ENCODE results near the gene PPRC1. TPM values are rescaled to one million over a fixed set of nuclear protein-coding genes. Genes with fewer than 3 reads are reported as not detected.
"Not testable (repeated sequence)": the region's sequence is repeated elsewhere in the genome, so short reads cannot be mapped to it uniquely, and the experiment has no call there.

The PPRC1 gene
- total and polyA plus RNA-seq, 5 donors from 2014 or later = 6.6 to 35.3 (median 10.6) TPM

GRCh38 chr10:102188941-102189898 lies 56.4 kb downstream of the PPRC1 start:
- H3K9me3 Mint-ChIP-seq = peaks cover 0 to 13% (median 3%) of the 10 kb centered on the region in 7 donors
- H3K4me3 ChIP-seq (ENCODE audit: low read depth, low read length) = peak overlapping the region; percentile 68
- peak overlapping the region; percentile 71 for H3K27ac ChIP-seq (ENCODE audit: insufficient read depth, low read length, poor library complexity, severe bottlenecking)

GRCh38 chr10:102191956-102192355 lies 59.1 kb downstream of the PPRC1 start:
- Mint-ChIP-seq H3K4me3 (no peak overlapping the region), H3K4me1 (peaks cover 3 to 15% (median 10%) of the 10 kb centered on the region in 4 donors), H3K36me3 (no peaks in the 10 kb centered on the region), H3K27ac (no peak overlapping the region), H3K9me3 (peaks cover 0 to 9% (median 2%) of the 10 kb centered on the region in 7 donors), H3K27me3 (peaks cover 4% of the 10 kb centered on the region)
- ATAC-seq (ENCODE audit: low read depth in 2 of 2) = no peak
- Histone ChIP-seq H3K4me3 (ENCODE audit: low read depth, low read length) (no peak overlapping the region), H3K27ac (ENCODE audit: insufficient read depth, low read length, poor library complexity, severe bottlenecking) (no peak overlapping the region), H3K9me3 (ENCODE audit: control insufficient read depth in 2 of 2, low read length in 2 of 2) (peaks cover 0 to 7% of the 10 kb centered on the region in 2 experiments), H3K27me3 (ENCODE audit: control insufficient read depth, insufficient read depth, low read length) (no peaks in the 10 kb centered on the region), H3K4me1 (ENCODE audit: control insufficient read depth, insufficient read depth, low read length, poor library complexity, severe bottlenecking) (peaks cover 12% of the 10 kb centered on the region), H3K36me3 (ENCODE audit: control insufficient read depth, insufficient read depth, low read length) (no peaks in the 10 kb centered on the region)
- no peak for DNase-seq

More at GRCh38 chr10:102188941-102189898, 56.4 kb downstream of the PPRC1 start:
- DNase-seq = peak in 2 of 3 donors; percentile 18 to 57
- H3K27ac Mint-ChIP-seq = peak overlapping the region; percentile 78 to 91 (median 84)
- H3K27me3 Mint-ChIP-seq; H3K9me3 ChIP-seq (ENCODE audit: control insufficient read depth in 2 of 2, low read length in 2 of 2); H3K36me3 Mint-ChIP-seq; H3K27me3 ChIP-seq (ENCODE audit: control insufficient read depth, insufficient read depth, low read length); H3K36me3 ChIP-seq (ENCODE audit: control insufficient read depth, insufficient read depth, low read length): not testable (repeated sequence)
- H3K4me1 Mint-ChIP-seq = peaks cover 5 to 17% (median 10%) of the 10 kb centered on the region in 4 donors
- peak overlapping the region; percentile 21 to 80 (median 66) for H3K4me3 Mint-ChIP-seq
- H3K4me1 ChIP-seq (ENCODE audit: control insufficient read depth, insufficient read depth, low read length, poor library complexity, severe bottlenecking) = peaks cover 12% of the 10 kb centered on the region
- peak in 1 of 2 donors; percentile 24 for ATAC-seq (ENCODE audit: low read depth in 2 of 2)

- no peak for ATAC-seq (ENCODE audit: low read depth in 2 of 2)
- Mint-ChIP-seq H3K4me3 (no peak overlapping the region), H3K27me3 (peaks cover 5% of the 10 kb centered on the region), H3K27ac (no peak overlapping the region), H3K9me3 (peaks cover 0 to 9% (median 2%) of the 10 kb centered on the region in 7 donors), H3K4me1 (peaks cover 0 to 5% (median 0%) of the 10 kb centered on the region in 4 donors), H3K36me3 (no peaks in the 10 kb centered on the region)
- H3K27me3 ChIP-seq (ENCODE audit: control insufficient read depth, insufficient read depth, low read length) = no peaks in the 10 kb centered on the region
- H3K36me3 ChIP-seq (ENCODE audit: control insufficient read depth, insufficient read depth, low read length) = no peaks in the 10 kb centered on the region
- DNase-seq = no peak
- no peak overlapping the region for H3K27ac ChIP-seq (ENCODE audit: insufficient read depth, low read length, poor library complexity, severe bottlenecking)
- peaks cover 0 to 7% of the 10 kb centered on the region in 2 experiments for H3K9me3 ChIP-seq (ENCODE audit: control insufficient read depth in 2 of 2, low read length in 2 of 2)
- H3K4me1 ChIP-seq (ENCODE audit: control insufficient read depth, insufficient read depth, low read length, poor library complexity, severe bottlenecking) = no peaks in the 10 kb centered on the region
- no peak overlapping the region for H3K4me3 ChIP-seq (ENCODE audit: low read depth, low read length)
These were observed 62.5 kb downstream of the PPRC1 start for GRCh38 chr10:102195296-102195870.

GRCh38 chr10:102196893-102197292 lies 64.1 kb downstream of the PPRC1 start:
- Mint-ChIP-seq H3K4me1 (peaks cover 0 to 5% (median 0%) of the 10 kb centered on the region in 4 donors), H3K9me3 (peaks cover 0 to 6% (median 0%) of the 10 kb centered on the region in 7 donors), H3K4me3 (no peak overlapping the region), H3K36me3 (no peaks in the 10 kb centered on the region), H3K27ac (no peak overlapping the region), H3K27me3 (peaks cover 5% of the 10 kb centered on the region)
- no peak overlapping the region for H3K27ac ChIP-seq (ENCODE audit: insufficient read depth, low read length, poor library complexity, severe bottlenecking)
- H3K27me3 ChIP-seq (ENCODE audit: control insufficient read depth, insufficient read depth, low read length) = no peaks in the 10 kb centered on the region
- no peaks in the 10 kb centered on the region for H3K4me1 ChIP-seq (ENCODE audit: control insufficient read depth, insufficient read depth, low read length, poor library complexity, severe bottlenecking)
- H3K9me3 ChIP-seq (ENCODE audit: control insufficient read depth in 2 of 2, low read length in 2 of 2) = peaks cover 0 to 2% of the 10 kb centered on the region in 2 experiments
- H3K36me3 ChIP-seq (ENCODE audit: control insufficient read depth, insufficient read depth, low read length) = no peaks in the 10 kb centered on the region
- ATAC-seq (ENCODE audit: low read depth in 2 of 2) (no peak), DNase-seq (no peak)
- H3K4me3 ChIP-seq (ENCODE audit: low read depth, low read length) = no peak overlapping the region

GRCh38 chr10:102198027-102198426 lies 65.2 kb downstream of the PPRC1 start:
- Mint-ChIP-seq H3K9me3 (peaks cover 0 to 2% (median 0%) of the 10 kb centered on the region in 7 donors), H3K27me3 (peaks cover 5% of the 10 kb centered on the region), H3K36me3 (no peaks in the 10 kb centered on the region), H3K4me1 (peaks cover 0 to 5% (median 0%) of the 10 kb centered on the region in 4 donors), H3K27ac (no peak overlapping the region), H3K4me3 (no peak overlapping the region)
- Histone ChIP-seq H3K4me1 (ENCODE audit: control insufficient read depth, insufficient read depth, low read length, poor library complexity, severe bottlenecking) (no peaks in the 10 kb centered on the region), H3K36me3 (ENCODE audit: control insufficient read depth, insufficient read depth, low read length) (no peaks in the 10 kb centered on the region), H3K27ac (ENCODE audit: insufficient read depth, low read length, poor library complexity, severe bottlenecking) (no peak overlapping the region), H3K4me3 (ENCODE audit: low read depth, low read length) (no peak overlapping the region), H3K9me3 (ENCODE audit: control insufficient read depth in 2 of 2, low read length in 2 of 2) (no peaks in the 10 kb centered on the region), H3K27me3 (ENCODE audit: control insufficient read depth, insufficient read depth, low read length) (no peaks in the 10 kb centered on the region)
- DNase-seq = no peak
- no peak for ATAC-seq (ENCODE audit: low read depth in 2 of 2)

Other genes starting within 250 kb of the PPRC1 start
- 42.2 TPM for gene ARMH3, start 76.9 kb upstream of the PPRC1 start, total RNA-seq
- gene ARMH3, start 76.9 kb upstream of the PPRC1 start, polyA plus RNA-seq = 10 to 100 TPM; 21.3 to 29.5 (median 24.2) TPM
- gene HPS6, start 67.7 kb upstream of the PPRC1 start, total RNA-seq = 15.8 TPM
- 10 to 100 TPM; 27.2 to 36.2 (median 29.2) TPM for gene HPS6, start 67.7 kb upstream of the PPRC1 start, polyA plus RNA-seq
- 120 TPM for gene LDB1, start 12.7 kb upstream of the PPRC1 start, total RNA-seq
- 10 to 100 TPM; 18.1 to 30.5 (median 27.1) TPM for gene LDB1, start 12.7 kb upstream of the PPRC1 start, polyA plus RNA-seq
- gene NOLC1, start 19.3 kb downstream of the PPRC1 start, total RNA-seq = 35.6 TPM
- 10 to 100 TPM; 29.5 to 46.5 (median 42.1) TPM for gene NOLC1, start 19.3 kb downstream of the PPRC1 start, polyA plus RNA-seq
- gene ELOVL3, start 93.3 kb downstream of the PPRC1 start, total RNA-seq = not detected
- under 1 TPM in 1 of 4 donors, not detected in 3; 0.16 TPM for gene ELOVL3, start 93.3 kb downstream of the PPRC1 start, polyA plus RNA-seq
- not detected for gene PITX3, start 108.5 kb downstream of the PPRC1 start, total RNA-seq
- gene PITX3, start 108.5 kb downstream of the PPRC1 start, polyA plus RNA-seq = not detected
- gene GBF1, start 112.5 kb downstream of the PPRC1 start, total RNA-seq = 45.6 TPM
- gene GBF1, start 112.5 kb downstream of the PPRC1 start, polyA plus RNA-seq = 10 to 100 TPM in 1 of 4 donors, 1 to 10 TPM in 3; 8.8 to 10.1 (median 9.9) TPM

Data from CD4-positive, CD25-positive, alpha-beta regulatory T cell (primary cell).